Activated CD4-positive, alpha-beta T cell treated with anti-CD3 and anti-CD28 coated beads for 48 hours (primary cell): ENCODE measurements around the gene MICAL2.

ENCODE experiments used
- DNase-seq: peaks from one replicate; pipeline ENCODE4 v3.0.0-alpha.2; 2020

MICAL2 gene

DNA sequence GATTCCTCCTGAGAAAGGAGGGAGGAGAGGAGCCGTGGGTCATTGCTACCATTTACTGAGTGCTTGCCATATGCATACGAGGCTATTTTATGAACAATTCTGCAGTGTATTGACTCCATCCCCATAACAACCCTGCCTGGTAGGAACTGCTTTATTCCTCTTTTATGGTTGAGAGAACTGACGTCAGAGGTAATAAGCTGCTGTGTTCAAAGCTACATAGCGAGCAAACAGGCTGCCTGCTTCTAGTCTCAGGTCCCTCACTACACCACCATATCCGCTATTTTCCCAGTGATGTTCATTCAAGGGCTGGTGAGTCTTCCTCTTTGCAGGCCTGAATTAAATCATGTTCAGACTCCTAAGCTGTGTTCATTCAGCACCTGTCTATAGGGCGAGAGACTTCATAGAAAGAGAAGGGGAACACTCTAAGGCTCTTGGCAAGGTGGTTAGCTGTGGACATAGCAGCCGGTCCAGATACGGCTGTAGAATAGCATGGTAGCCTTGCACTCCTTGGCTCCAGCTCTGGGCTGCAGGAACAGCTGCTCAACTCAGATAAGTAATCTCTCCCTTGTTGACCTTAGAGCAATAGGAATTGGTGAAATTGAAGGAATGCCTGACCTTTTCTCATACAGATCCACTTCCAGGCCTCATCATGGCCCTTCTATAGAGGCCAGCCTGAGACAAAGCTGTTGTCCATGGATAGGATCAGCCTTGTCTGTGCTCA is 82.6 kb downstream of the MICAL2 start:
- no peak for DNase-seq

DNA sequence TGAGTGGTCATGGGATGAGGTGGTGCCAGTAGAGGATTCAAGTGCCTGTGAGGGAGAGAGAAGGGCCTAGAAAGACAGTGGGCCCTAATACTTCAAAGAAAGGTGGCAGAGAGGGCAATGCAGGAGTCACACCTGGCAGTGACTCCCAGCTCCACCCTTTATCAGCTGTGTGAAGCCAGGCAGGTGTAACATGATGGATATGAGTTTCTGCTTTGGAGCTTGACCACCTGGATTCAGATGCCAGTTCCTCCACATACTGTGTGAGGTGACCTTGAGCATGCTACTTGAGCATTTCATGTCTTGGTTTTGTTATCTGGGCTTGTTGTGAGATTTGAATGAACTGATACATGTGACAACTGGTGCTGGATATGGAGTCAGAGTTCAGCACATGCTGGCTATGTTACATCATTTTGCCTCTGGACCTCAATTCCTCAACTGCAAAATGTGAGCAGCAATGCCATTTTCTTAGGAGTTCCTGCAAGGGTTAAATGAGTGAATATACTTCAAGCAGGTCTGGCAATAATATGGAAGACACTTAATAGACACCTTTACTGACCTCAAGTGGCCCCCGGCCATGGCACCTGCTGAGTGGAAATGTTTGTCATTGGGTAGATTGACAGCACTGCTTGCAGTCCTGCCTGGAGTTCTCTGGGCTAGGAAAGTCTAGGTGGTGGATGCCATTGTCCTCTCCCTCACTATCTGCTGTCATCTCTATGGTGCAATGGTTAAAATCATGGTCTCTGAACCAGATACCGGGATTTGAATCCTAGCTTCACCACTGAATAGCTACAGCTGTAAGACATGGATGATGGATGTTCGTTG is 83.3 kb downstream of the MICAL2 start:
- DNase-seq, result no peak

DNA sequence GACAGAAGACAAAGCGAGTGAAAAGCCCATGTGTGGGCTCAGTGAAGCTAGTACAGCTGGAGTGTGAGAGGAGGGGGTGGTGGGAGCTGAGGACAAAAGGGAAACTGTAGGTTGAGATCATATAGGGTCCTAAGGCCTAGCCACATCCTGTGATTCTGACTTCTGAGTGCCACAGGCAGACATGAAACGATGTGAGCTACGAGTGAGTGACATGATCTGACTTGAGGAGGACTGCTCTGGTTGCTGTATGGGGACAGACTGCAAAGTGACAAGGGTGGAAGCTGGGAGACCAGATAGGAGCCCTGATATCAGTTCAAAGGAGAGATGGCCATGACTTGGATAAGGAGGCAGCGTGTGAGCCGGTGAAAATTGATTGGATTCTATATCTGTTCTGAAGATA is 85.4 kb downstream of the MICAL2 start:
- peak; percentile 66 for DNase-seq

DNA sequence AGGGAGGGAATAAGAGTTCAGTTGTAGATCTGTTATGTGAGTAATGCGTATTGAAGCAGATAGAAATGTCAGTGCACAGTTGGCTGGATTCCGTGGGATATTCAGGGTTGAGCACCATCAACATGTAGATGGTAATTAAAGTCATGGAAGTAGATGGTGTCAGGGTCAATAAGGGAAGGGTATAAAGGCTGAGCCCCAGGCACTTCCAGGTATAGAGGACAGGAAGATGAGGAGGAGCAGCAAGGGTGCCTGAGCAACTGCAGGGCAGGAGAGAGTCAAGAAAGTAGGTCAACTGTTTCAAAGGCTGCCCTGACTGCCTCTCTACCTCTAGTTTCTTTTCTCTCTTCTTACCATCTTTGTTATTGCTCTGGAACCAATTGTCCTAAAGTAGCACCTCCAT is 85.9 kb downstream of the MICAL2 start:
- no peak for DNase-seq

DNA sequence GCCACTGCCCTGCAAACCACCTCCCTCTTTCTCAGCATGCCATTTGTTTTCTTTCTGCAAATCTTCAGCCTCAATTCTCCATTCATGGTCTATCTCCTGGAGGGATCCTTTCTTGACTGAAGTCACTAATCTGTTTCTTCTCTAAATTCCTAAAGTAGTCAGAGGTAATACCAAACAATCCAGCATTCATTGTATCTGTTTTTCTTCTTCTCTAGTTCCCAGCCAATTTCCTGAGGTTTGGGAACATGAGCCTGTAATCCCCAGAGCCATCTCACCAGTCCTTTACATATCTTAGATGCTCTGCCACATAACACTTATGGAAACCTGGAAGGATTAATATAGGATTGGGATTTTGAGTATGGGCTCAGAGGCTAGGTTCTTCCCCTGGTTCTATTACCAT is 86.5 kb downstream of the MICAL2 start:
- DNase-seq, result no peak

DNA sequence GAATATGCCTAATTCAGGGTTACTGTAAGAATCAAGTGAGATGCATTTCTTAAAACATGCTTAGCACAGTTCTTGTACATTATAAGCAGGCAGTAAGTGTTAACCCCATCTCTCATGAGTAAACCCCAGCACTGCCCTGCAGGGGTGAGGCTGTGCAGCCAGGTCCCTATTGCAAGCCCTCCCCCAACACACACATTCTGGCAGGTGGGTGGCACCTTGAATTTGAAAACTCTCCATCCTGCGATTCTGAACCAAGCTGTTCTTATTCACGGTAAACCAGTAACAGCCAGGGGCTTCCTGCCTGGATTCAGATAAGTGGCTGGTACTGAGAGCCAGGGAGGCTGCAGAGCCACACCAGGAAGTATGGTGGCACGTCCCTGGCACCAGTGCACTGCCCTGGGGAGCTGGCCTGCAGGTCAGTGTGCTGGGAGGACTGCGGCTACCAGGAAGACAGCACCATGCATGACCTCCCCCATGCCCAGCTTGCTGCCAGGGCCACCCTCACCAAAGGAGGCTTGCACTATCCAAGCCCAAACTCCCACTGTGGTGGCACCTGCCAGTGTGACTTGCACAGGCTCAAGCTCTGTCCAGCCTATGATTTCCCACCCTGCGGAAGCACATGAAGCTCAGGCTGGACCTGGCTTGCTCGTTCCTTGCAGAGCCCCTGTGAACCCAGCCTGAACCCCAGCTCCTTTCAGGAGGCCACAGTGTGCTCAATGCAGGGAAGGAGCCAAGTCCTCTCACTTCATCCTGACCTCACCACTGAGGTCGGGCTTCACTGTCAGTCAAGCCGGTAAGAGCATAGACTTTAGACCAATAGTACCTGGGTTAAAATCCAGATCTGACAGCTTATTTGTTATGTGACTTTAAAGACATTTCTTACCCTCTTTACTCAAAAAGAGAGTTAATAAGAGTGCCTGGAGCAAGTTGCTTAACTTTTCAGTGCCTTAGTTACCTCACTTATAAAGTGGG is 88.1 kb downstream of the MICAL2 start:
- DNase-seq, result peak; percentile 48

DNA sequence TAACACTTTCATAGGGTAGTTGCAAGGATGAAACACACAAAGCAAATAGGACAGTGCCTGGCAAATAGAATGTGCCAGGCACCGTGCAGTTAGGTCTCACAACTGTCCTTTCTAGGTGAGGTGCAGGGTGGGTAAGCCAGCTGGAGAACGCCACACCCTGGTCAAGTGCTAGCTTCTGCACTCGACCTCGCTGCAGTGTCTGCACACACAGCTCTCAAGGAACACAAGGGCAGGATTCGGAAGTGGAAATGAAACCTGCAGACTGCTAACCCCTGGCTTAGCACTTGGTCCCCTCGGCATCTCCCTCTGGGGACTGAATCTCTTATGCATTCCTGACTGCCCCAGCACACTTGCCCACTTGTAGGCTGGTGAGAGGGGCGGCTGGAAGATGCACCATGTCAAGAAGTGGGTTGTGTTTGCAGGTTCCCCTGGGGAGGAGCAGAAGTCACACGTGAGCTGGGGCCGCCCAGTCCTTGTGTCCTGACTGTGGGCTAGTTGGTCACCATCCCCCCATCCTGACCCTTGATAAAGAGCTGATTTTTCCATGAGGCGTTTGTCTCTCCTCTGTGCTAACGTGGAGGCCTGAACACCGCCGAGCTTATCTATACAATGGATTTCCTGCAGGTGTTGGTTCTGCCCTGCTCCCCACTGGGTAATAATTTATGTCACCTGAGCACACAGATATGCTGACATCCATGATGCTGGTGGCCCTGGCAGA is 89.0 kb downstream of the MICAL2 start:
- no peak for DNase-seq

DNA sequence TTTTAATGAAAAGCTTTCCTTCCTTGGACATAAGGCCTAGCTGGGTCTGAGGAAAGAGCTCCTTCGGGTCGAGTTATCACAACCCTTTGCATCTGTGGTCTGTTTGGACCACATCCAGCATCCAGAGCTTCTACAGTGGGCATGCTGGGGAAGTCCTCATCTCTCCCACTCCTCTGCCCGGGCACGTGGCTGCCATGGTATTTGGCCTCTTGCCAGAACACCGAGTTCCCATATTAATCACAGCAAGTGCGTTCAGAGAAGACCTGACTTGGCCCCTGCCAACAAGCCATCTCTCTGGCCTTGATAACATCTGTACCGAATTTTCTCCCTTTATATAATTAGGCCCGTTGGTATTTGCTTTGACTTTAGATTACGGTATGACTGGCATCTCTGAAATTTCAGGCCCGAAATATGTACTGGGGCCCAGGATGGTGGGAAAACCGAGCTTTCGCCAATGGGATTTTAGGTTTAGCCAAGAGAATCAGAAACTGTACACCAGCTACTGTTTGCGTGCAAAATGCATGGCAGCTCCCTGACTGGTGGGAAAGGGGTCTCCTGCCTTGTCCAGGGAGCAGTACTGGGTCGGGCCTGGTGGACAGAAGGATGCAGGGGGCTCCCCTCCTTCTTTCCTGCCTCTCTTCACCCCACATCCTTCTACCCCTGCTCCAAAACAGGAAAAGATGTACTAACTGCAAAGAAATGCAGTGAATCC is 90.0 kb downstream of the MICAL2 start:
- DNase-seq, result peak; percentile 63

DNA sequence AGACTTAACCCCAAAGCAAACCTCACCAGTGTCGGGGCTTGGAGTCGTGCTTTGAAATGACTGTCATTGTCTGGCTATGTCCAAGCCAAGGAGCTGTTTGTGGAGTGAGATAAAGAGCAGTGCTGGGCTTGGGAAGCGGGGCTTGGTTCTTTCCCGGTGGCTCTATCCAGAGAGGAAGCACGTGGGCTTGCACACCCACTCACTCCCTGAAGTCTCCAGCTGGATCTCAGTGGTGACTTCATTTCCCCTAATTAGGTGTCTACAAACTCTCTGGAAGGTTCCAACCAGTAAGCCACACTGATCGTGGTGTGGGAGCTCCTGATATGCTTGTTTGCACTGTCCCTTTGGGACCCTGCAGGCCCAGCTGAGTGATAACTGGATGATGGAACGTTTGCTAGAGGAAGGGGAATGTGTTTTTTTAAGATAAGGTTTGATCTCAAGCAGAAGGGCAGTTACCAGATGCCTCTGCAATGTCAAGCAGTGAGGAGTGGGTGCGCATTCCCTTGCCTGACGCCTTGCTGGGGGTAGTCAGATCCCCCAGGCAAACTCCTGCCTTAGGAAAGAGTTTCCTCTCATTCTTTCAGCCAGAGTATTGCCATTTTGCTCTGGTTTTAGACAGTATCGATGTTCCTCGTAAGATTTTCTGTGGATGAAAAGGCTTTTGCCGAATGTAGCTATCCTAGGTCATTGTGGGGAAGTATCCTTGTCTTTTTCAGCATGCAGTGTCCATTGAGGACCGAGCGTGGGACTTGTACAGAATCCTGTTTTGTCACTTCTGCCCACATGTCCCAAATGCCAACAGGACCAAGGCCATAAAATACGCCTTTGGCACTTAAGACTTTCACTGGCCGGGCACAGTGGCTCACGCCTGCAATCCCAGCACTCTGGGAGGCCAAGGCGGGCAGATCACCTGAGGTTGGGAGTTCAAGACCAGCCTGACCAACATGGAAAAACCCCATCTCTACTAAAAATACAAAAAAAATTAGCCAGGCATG is 90.9 kb downstream of the MICAL2 start:
- DNase-seq, result no peak

DNA sequence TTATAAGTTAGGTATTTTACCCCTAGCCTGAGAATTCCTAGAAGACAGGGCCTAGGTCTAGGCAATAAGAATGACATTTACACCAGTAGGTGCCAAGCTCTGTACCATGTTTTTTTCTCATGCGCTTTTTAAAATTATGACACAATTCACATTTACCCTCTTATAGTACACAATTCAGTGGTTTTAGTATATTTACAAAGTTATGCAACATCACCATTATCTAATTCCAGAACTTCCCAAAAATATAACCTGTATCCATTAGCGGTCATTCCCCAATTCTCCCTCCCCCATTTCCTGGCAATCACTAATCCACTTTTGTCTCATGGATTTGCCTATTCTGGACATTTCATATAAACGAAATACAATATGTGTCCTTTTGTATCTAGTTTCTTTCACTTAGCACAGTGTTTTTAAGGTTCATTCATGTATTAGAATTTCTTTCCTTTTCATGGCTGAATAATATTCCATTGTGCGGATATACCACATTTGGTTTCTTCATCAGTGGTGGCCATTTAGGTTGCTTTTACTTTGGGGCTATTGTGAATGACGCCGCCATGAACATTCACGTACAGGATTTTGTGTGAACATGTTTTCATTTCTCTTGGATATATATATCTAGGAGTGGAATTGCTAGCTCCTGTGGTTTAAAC is 92.4 kb downstream of the MICAL2 start:
- no peak for DNase-seq

DNA sequence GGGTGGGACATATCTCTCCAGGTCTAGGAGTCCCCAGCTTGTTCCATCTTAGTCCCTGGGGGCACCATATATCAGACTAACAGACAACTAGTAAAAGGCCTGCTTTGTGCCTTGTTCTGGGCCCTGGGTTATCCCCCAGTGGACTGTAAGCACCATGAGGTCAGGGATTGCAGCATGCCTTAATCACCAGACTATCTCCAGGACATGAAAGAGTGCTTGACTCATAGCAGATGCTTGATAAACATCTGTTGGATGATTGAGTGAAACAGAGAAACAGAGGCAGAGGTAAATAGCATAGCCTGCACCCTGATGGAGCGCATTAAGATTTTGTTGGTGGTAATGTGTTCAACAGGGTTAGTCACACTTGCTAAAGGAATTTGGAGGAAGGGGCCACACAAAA is 94.1 kb downstream of the MICAL2 start:
- peak; percentile 30 for DNase-seq

DNA sequence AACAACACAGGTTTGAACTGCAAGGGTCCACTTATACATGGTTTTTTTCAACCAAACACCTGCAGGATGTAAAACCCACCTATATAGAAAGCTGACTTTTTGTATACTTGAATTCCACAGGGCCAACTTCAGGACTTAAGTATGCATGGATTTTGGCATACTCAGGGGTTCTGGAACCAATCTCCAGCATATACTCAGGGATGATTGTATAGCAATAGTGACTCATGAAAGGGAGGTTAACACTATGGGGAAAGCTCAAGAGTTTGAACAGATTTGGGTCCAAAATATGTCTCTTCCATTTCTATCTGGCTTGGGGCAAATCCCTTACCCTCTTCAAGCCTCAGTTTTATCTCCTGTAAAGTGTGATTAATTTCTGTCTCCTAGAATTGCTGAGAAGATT is 94.9 kb downstream of the MICAL2 start:
- DNase-seq, result no peak

DNA sequence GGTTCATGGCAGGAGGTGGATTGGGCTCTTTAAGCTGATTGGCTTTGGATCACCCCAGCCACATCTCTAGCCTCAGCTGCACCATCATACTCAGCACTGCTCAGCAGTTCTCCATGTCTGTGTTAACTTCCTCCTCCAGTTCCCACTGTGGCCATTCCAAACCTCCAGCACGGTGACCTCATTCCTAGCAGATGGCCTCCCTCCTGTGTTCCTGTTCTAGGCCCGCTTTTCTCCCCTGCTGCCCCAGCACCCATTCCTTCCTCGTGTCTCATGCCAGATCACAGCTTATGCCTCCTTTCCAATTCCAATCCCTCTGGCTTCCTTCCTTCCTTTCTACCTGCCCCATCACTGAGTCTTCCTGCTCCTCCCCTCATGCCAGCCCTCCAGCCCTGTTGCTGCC is 96.1 kb downstream of the MICAL2 start:
- DNase-seq, result no peak

DNA sequence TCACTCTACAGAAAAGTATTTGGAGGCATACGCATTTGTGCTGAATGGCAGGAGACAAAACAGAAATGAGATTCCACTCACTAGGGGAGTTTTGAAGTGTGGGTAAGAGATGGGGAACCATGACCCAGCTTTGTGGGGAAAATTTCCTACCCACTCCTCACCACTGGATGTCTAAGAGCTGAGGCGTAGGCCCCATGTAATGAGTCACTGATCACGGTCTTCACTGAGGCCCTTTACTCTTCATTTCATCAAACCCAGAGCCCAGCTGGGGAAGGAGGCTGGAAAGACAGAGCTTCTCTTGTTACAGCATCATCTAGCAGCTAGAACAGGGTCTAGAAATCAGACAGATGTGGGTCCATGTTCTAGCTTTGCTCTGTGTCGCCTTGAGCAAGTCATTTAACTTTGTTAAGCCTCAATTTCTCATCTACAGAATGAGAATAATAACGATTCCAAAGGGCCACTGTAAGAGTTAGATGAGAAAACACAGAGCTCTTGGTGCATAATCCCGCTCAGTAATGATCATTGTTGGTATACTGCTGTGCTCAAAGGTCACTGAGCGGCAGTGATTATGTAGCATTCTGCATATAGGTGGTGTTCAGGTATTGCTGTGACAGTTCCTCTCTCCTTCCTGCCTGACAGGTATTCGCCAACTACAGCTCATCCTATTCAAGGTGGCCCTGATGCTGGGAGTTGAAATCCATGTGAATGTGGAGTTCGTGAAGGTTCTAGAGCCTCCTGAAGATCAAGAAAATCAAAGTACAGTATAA is 97.2 kb downstream of the MICAL2 start:
- DNase-seq, result peak; percentile 74

DNA sequence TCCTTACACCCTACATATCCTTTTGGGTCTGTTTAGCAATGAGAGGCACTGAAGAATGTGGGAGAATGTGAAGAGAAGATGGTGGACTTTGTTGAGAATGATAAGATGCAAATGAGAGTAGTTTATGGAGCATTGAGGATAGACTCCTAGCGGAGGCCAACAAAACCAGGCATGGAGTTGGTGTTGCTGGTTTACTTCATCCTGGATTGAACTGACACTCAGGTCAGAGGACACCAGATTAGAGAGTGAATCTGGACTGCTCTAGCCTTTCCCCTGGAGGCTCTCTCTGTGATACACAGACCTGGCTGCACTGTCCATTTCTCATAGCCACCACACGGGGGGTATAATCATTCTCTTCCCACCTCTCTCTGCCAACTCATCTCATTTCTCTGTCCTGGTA is 98.7 kb downstream of the MICAL2 start:
- no peak for DNase-seq

DNA sequence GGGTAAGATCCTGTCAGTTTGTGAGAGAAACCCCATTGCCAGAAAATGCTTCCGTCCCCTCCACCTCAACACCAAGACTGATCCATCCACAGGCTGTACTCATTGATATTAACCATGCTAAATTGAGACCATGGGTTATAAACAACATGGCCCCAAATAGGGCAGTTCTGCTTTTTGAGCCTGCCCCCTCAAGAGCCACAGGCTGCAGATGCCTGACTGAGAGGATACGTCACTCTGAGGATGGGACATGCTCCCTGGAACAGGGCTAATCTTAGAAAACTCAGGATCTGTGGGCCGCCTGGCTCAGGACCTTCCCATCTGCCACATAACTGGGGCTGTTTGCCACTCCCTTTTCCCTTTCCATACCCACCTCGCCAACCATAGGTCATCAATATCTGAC is 99.8 kb downstream of the MICAL2 start:
- DNase-seq, result no peak

DNA sequence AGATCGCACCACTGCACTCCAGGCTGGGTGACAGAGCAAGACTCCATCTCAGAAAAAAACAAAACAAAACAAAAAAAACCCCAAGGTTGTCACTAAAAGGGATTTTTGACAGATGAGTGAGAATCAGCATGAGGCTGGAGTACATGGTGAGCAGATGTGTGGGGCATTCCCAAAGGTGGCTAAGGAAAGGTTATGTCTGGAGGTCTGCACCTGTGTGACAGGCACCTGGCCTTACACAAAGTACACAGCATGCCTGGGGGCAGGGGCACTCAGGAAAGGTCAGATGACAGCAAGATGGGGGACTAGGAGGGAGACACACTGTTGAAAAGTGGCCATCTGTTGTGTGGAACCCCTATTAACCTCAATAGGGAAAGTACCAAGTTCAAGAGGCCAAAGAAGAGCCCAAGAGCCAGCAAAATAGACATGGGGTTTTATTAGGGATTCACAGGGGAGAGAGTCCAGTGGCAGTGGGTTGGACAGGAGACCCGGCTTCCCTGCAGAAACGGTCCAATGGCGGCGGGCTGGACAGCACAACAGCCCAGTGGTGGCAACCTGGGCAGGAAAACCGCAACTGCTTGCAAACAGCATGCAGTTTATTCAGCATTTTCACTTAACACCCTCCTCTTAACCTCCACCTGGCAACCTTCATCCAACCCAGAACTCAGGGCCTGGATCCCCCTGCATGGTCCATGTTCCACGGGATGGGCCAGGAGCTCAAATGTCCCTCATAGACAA is 101.1 kb downstream of the MICAL2 start:
- no peak for DNase-seq

DNA sequence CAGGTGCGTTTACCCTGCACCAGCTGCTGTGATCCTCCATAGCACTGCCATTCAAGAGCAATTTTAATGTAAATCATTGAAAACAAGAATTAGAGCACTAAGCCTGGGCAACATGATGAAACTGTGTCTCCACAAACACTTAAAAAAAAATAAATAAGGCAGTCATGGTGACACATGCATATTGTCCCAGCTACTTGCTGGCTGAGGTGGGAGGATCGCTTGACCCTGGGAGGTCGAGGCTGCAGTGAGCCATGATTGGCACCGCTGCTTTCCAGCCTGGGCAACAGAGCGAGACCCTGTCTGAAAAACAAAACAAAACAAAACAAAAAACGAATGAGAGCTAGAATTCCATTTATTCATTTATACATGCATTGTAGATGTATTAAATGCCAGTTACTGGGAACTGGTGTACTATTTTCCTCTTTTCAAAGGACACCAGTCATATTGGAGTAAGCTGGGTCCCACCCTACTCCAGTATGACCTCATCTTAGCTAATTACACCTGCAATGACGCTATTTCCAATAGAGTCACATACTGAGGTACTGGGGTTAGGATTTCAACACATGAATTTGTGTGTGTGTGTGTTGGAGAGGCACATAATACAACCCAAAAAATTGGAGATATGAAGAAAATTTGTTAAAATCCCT is 101.9 kb downstream of the MICAL2 start:
- DNase-seq, result no peak
